Uterus (tissue), 2 donors: ENCODE results near the gene TTYH1.
"Not testable (repeated sequence)": the region's sequence is repeated elsewhere in the genome, so short reads cannot be mapped to it uniquely, and the experiment has no call there.

Experiments used
- POLR2A ChIP-seq, 2 donors: fragments of 450-650 bp; IDR thresholded peaks; one replicate each; pipeline ENCODE4 v1.6.1; 2016; ENCODE audit warnings: antibody characterized with exemption in 2 of 2, mild to moderate bottlenecking in 1 of 2, moderate library complexity in 1 of 2
- TF ChIP-seq, protein P1 (sequence below), 4 experiments: fragments of 200-600 bp in 2 of 4; fragments of 450-650 bp in 2 of 4; sonication (generic) in 2 of 4; IDR thresholded peaks; one replicate each; pipeline ENCODE4 v1.5.1; 2016 to 2019; ENCODE audit warnings: antibody characterized with exemption in 4 of 4, mild to moderate bottlenecking in 2 of 4, moderate library complexity in 1 of 4

DNA sequence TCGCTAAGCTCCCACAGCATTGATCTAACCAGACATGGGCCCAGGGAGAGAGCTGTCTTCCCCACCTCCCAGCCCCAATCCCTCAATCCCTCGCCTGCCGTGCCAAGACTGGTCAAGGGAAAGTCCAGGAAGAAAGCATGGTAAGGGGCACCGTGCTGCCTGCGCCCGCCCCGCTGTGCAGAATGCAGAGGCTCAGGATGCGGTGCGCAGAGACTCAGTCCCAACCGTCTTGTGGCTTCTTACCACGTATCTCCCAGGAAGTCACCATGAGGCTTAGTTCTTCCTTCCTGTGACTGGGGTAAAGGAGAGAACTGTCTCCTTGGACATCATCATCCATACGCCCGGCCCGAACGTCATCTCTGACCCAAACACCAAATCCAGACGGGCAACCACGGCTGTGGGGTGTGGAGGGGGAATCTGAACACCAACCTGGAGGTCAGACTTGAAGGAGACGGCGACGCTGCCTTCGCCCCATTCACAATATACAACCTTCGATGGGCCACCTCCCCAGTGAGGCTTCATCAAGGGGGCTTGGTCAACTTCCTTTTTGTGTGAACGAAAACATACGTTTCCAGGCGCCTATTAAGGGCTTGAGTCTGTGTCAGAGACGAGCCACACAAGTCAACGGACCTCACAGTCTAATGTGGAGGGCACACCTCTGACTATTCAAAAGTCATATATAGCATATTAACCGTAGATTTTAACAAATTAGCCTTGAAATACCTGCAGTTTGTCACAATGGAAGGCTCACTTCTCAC lies 39.9 kb upstream of the TTYH1 start:
- not testable (repeated sequence) for TF ChIP-seq POLR2A (IDR thresholded peaks at IDR 0.05)
- TF ChIP-seq, protein P1, sequence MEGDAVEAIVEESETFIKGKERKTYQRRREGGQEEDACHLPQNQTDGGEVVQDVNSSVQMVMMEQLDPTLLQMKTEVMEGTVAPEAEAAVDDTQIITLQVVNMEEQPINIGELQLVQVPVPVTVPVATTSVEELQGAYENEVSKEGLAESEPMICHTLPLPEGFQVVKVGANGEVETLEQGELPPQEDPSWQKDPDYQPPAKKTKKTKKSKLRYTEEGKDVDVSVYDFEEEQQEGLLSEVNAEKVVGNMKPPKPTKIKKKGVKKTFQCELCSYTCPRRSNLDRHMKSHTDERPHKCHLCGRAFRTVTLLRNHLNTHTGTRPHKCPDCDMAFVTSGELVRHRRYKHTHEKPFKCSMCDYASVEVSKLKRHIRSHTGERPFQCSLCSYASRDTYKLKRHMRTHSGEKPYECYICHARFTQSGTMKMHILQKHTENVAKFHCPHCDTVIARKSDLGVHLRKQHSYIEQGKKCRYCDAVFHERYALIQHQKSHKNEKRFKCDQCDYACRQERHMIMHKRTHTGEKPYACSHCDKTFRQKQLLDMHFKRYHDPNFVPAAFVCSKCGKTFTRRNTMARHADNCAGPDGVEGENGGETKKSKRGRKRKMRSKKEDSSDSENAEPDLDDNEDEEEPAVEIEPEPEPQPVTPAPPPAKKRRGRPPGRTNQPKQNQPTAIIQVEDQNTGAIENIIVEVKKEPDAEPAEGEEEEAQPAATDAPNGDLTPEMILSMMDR (IDR thresholded peaks at IDR 0.05) = not testable (repeated sequence)
